Erythroblast (primary cell): ENCODE measurements around the gene GPC6.

Source experiments
- DNase-seq, 2 experiments: peaks; one replicate each; lab custom pipeline; 2025; lab: John Stamatoyannopoulos, UW
- GATA1 ChIP-seq: IDR thresholded peaks from 2 replicates; pipeline ENCODE4 v1.6.1; 2011; ENCODE audit warnings: low read depth, mild to moderate bottlenecking, control low read depth, low read length, moderate library complexity
- POLR2A ChIP-seq: IDR thresholded peaks from 2 replicates; pipeline ENCODE4 v1.6.1; 2011; ENCODE audit warnings: mild to moderate bottlenecking, low read length

GPC6 gene

DNA sequence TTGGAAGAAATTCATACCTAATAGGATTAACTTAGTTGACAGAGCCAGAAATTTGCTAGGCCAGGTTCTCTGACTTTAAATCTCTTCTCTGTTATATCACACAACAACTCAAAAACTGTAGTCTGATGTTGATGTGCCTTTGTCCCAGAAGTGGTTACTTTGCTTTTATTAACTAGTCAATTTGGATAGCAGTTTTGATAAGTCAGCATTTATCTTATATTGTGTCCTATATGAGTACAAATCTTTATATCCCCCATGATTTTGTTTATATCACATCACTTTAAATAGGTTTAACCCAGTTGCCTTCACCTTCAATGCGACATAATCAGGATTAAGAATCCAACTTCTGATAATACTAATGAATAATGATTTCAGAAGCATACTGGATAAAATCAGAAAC lies 459.3 kb downstream of the GPC6 start:
- no peak for DNase-seq

GRCh38 chr13:93686399-93686798 lies 459.8 kb downstream of the GPC6 start:
- DNase-seq = no peak
- TF ChIP-seq POLR2A = no peak
- no peak for TF ChIP-seq GATA1

More for the DNA sequence above, 459.3 kb downstream of the GPC6 start:
- TF ChIP-seq POLR2A (no peak), GATA1 (no peak)

DNA sequence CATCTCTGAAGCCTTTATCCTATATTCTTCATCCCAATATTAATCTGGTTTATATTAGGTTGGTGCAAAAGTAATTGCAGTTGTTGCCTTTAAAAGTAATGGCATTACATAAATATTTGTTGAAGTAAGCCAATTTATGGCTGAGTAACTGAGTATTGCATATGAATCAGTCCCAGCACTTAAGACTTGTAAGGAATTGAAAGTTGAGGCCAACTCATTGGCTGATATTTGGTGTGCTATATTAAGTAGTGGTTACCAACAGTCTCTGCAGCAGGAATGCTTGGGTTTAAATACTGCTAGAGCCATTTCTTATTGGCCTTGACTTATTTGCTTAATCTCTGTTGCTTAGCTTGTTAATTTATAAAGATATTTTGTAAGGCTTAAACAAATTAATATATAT lies 460.7 kb downstream of the GPC6 start:
- DNase-seq = no peak
- TF ChIP-seq GATA1 (no peak), POLR2A (no peak)

DNA sequence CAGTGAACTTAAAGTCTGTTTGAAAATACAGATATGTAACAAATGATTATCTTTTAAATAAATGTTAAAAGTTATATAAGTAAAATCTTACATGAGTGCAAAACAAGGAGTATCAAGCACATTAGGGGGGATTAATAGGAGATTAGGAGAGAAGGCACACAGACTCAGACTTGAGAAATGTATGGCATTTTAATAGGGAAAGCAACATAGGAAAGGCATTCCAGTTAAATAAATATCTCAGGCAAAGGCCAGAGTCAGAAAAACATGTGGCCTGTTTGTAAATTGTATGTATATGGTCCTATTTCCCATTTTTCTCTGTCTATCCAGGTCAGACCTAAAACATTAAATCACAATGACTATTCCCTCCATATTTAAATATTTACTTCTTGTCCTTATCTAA lies 462.7 kb downstream of the GPC6 start:
- TF ChIP-seq GATA1 (no peak), POLR2A (no peak)
- DNase-seq = no peak

DNA sequence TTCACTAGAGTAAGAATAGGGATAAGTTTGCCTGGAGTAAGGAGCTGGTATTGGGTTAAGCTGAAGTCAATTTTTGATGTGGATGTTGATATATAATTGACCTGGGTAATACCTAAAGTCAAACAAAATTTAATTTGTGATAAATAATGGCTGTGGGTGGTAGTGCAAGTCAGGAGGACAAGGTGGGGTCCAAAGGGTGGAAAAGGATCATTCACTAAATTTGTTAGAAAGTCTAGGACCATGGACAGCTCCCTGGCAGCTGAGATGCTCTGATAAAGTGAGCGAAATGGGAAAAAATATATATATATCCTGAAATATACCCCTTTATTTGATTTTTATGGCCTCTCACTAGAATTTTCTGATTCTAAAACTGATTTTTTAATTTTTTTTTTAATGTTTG lies 463.5 kb downstream of the GPC6 start:
- TF ChIP-seq POLR2A = no peak
- no peak for TF ChIP-seq GATA1
- peak; percentile 10 to 27 for DNase-seq

DNA sequence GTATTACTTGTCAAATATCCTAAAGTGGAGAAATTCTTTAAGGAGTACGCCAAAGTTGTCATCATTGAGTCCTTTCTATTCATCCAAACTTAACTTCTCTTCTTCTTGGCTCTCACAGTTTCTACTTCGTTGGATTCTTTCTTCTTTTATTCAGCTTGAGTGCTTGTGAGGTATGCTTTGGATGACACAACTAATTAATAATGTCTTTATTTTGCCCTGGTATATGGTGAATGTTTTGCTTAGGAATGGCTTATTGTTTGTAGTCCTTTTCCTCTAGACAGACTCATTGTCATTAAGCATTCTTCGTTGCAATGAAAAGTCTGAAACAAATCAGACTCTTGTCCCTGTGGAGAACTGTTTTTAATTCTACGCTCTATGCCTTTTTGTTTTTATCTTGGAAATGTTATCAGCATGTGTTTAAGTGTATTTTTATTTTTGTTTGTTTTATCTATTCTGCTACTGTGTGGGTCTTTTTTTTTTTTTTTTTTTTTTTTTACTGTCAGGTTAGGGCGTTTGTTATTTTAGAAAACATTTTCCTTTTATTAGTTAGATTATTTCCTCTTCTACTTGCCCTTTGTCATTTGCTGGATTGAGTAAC lies 471.5 kb downstream of the GPC6 start:
- DNase-seq = no peak
- TF ChIP-seq GATA1 (no peak), POLR2A (no peak)

GRCh38 chr13:93700115-93700514 lies 473.5 kb downstream of the GPC6 start:
- no peak for TF ChIP-seq POLR2A
- no peak for TF ChIP-seq GATA1
- no peak for DNase-seq

- DNase-seq = peak; percentile 10 to 59
- TF ChIP-seq POLR2A = no peak
- no peak for TF ChIP-seq GATA1
Observed at GRCh38 chr13:93708308-93709075, 481.9 kb downstream of the GPC6 start.

- TF ChIP-seq POLR2A (no peak), GATA1 (no peak)
- DNase-seq = no peak
Observed at GRCh38 chr13:93709506-93710244, 483.1 kb downstream of the GPC6 start.

GRCh38 chr13:93714171-93714570 lies 487.6 kb downstream of the GPC6 start:
- no peak for DNase-seq
- TF ChIP-seq GATA1 = no peak
- no peak for TF ChIP-seq POLR2A

DNA sequence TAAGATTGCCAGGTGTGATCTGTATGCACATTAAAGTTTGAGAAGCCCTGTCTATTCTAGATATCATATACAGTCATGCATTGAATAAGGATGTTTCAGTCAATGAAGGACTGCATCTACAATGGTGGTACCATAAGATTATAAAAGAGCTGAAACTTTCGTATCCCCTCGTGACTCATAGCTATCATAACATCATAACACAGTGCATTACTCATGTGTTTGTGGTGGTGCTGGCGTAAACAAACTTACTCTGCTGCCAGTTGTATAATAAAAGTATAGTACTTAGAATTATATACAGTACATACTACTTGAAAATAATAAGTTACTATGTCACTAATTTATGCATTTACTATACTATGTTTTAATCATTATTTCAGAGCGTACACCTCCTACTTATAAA lies 489.3 kb downstream of the GPC6 start:
- no peak for DNase-seq
- TF ChIP-seq POLR2A (no peak), GATA1 (no peak)

DNA sequence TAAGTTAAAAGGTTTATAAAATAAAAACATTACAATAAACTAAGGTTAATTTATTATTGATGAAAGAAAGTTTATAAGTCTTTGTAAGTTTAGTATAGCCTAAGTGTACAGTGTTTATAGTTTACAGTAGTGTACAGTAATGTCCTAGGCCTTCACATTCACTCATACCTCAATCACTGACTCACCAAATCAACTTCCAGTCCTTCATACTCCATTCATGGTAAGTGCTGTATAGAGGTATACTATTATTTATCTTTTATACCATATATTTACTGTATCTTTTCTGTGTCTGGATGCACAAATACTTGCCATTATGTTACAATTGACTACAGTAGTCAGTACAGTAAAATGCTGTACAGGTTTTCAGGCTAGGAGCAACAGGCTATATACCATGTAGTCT lies 490.0 kb downstream of the GPC6 start:
- no peak for DNase-seq
- TF ChIP-seq GATA1 (no peak), POLR2A (no peak)

- TF ChIP-seq POLR2A (no peak), GATA1 (no peak)
Observed at GRCh38 chr13:93721483-93721882, 494.9 kb downstream of the GPC6 start.

DNA sequence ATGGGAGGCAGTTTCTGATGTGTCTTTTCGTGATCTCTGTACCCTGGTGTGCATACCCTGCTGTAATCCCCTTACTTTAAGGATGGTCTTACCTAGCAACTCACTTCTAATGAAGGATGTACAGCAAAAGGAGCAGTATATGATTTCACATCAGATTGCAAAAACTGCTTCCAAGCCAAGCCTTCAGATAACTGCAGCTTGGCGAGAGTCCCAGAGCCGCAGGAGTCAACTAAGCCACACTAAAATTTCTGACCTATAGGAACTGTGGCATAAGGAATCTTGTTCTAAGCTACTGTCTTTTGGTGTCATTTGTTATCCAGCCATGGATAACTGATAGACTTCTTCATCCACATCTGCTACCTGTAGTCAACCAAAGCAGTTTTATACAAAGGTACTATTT lies 496.7 kb downstream of the GPC6 start:
- no peak for TF ChIP-seq GATA1
- TF ChIP-seq POLR2A = no peak
- DNase-seq = no peak

More at GRCh38 chr13:93721483-93721882, 494.9 kb downstream of the GPC6 start:
- no peak for DNase-seq
